GM20000 (cell line): ENCODE measurements around the gene DDX10.

Experiments
- DNase-seq: peaks from one replicate; pipeline ENCODE4 v3.0.0; 2012; ENCODE audit warnings: low spot score
- TF ChIP-seq, protein P1 (sequence below): IDR thresholded peaks from 2 replicates; pipeline ENCODE4 v1.5.1; 2012; ENCODE audit warnings: mild to moderate bottlenecking, control low read depth; ENCODE audit errors: extremely low read depth, missing control alignments

The DDX10 gene

DNA sequence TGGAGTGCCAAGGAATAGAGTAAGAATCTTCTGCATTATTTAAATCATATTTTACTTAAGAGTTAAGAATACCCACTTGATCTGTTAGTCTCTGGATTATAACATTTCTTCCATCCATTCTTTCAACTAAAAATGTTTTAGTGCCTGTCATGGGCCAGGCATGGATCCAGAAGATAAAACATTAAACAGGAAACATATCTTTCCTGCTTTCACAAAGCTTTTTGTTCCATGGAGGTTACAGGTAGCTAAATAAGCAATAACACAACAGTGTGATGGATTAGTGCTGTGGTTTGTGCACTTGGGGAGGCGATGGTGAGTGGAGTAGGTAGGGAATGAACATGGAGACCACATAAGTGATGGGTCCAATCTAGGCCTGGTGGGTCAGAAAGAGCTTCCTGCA lies 258.5 kb downstream of the DDX10 start:
- DNase-seq, result no peak
- TF ChIP-seq, protein P1, sequence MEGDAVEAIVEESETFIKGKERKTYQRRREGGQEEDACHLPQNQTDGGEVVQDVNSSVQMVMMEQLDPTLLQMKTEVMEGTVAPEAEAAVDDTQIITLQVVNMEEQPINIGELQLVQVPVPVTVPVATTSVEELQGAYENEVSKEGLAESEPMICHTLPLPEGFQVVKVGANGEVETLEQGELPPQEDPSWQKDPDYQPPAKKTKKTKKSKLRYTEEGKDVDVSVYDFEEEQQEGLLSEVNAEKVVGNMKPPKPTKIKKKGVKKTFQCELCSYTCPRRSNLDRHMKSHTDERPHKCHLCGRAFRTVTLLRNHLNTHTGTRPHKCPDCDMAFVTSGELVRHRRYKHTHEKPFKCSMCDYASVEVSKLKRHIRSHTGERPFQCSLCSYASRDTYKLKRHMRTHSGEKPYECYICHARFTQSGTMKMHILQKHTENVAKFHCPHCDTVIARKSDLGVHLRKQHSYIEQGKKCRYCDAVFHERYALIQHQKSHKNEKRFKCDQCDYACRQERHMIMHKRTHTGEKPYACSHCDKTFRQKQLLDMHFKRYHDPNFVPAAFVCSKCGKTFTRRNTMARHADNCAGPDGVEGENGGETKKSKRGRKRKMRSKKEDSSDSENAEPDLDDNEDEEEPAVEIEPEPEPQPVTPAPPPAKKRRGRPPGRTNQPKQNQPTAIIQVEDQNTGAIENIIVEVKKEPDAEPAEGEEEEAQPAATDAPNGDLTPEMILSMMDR, result no peak

DNA sequence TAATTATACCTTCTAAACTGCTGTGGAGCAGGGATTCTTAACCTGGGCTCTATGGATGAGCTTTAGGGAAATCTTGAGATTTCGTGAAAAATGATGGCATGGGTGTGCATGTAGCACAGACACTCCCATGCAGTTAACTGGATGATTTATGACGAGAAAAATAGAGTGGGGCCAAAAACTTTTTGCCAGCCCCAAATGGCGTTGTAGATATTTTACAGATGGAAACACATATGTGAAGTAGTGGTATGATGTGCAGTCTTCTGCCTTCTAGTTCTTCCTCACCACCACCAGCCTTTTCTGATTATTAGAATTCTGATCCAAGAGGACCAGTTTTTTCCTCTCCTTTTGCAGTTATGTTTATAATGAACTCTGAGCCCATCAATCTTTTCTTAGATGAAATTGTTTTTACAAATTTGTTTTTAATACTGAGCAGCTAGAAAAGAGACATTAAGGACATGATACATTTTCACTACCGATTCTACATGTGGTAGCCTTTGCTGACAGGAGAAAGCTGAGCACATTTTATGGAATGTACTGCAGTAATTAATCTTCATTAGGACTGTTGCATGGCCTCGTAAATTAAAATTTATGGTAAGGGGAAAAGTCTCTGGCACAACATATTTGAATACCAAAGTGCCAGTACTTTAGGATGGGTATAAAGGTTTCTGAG lies 261.4 kb downstream of the DDX10 start:
- TF ChIP-seq, protein P1, result no peak
- no peak for DNase-seq

DNA sequence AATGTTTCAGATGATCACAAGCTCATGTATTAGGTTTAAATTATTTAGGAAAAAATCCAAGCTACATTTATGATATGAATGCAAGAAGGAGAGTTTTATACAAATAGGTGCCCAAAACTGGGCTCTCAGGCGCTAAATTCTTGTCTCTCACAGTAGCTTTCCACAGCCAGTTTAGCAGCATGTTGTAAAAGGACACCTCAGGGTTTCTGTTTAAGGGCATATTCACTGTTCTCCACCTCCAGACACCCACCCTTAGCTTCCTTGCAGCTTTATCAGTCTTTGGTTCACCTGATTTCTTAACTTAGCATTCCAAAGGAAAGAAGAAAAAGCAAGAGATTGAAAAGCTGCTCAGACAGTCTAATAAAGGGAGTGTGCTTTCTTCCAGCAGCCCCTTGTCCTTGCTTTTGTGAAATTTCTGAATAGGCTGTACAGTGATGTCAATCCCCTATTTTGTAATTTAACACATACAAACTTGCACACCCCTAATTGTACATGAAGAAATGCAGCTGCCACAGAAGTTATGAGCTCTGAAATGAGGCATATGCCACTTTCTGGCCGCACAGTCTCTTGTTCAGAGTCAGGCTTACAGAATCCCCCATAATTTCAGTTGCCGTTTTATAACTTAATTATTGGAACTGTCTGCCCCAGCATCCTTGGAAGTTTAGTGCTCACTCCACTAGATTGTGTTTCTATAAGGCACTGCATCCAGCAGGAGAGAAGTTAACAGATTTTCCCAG lies 262.1 kb downstream of the DDX10 start:
- TF ChIP-seq, protein P1, result no peak
- no peak for DNase-seq

DNA sequence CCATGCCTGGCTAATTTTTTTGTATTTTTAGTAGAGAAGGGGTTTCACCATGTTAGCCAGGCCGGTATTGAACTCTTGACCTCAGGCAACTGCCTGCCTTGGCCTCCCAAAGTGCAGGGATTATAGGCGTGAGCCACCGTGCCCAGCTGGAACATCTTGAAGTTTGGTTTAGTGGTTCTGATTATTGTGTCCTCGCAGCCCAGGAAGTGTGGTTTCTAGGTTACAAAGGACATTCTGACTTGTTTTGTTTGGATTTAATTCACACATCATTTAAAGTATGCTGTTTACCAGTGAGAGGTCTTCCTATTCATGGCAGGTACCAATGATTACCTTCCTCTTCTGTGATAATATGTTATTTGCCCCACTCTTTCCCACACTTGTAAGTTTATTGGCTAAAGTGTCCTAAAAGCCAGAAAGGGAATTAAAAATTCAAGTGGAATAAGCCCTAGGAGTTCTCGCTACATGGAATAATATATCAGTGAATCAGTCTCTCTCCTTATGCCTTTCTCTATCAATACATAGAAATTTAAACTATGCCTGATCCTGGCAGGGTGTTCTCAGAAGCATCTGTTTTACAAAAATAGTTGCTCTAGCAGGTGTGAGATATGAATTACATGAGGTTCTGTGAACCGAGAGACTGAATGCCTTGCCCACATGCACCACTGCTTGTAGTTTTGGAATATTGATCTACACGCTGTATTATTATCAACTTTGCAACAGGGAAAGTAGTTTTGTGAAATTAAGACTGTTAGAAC lies 263.1 kb downstream of the DDX10 start:
- TF ChIP-seq, protein P1, result no peak
- no peak for DNase-seq

DNA sequence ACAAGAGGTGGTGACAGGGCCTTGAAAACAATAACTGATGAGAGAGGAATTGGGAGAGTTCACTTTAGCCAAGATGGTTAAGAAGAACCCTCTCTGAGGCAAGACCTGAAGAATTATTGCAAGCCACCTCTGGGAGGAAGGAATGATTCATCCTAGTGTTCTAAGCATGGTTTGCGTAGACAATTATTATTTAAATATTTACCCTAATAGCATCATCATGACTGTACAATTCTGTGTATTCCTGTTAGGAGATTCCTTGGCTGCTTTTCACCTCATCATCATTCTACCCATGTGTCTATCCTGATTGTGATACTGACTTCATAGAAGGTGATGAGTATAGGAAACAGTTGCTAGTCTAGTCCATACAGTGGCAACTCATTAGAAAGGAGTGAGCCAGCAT lies 264.4 kb downstream of the DDX10 start:
- DNase-seq, result no peak
- TF ChIP-seq, protein P1, result no peak

DNA sequence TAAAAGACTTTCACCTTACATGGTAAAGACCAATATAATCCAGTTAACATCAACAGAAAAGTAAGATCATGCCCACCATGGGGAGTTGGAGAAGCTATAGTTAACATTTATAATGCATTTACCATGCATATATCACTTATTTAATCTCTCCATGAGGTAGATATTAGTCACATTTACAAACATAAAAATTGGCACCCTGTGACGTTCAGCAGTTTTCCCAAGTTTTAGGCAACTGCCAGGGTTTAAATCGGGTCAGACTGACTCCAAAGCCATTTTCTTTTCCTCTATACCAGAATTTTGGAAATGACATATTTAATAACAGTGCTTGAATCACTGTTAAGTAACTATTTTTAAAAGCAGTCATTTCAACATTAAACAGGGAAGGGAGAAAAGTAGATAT lies 266.3 kb downstream of the DDX10 start:
- no peak for DNase-seq
- TF ChIP-seq, protein P1, result no peak

DNA sequence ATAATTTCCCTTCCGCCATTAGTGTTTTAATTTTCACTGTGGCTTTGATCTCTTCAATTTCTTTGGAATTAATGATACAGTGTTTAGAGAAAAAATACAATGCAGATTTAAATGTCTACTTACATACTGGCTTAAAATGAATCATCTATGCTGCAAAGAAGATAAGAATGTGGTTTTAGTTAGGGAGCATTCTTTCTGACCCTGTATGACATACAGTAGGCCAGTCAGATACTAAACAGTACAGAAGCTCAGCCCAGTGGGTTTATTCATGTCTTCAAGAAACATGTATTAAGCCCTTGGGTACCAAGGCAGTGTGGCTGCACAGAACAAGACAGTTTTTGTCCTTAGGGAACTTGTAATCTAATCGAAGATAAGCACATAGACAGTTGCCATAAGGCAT lies 268.8 kb downstream of the DDX10 start:
- no peak for DNase-seq
- TF ChIP-seq, protein P1, result no peak
